Panc1 (cell line): Measurements from ENCODE around the gene SUPT3H. TPM values are rescaled to one million over a fixed set of nuclear protein-coding genes. Genes with fewer than 3 reads are reported as not detected.

ENCODE experiments used
- ATAC-seq: fragments of 200-7000 bp; cut with Tn5 transposase; 2 replicates; pipeline ENCODE4 v1.9.1; 2020; ENCODE audit warnings: mild to moderate bottlenecking, moderate library complexity
- BruUV-seq: library from RNA; stranded (reverse); fragments of 400-500 nt; replicated peaks from 2 replicates; lab custom pipeline; 2021; lab: Mats Ljungman, UMichigan
- CTCF ChIA-PET: fragments of 300-600 bp; sonication (Branson Sonifier 250); formaldehyde crosslinking; loops from one replicate; lab custom pipeline; 2022; ENCODE audit warnings: antibody characterized with exemption; lab: Charles Lee
- POLR2A ChIA-PET: fragments of 300-600 bp; sonication (Branson Sonifier 250); formaldehyde crosslinking; loops from one replicate; lab custom pipeline; 2022; ENCODE audit warnings: antibody characterized with exemption; lab: Charles Lee
- DNase-seq: peaks from one replicate; pipeline ENCODE4 v3.0.0-alpha.2; 2010; ENCODE audit warnings: low read depth, low spot score
- H3K27ac ChIP-seq: 2 replicates; pipeline ENCODE4 v1.5.1; 2011; ENCODE audit warnings: mild to moderate bottlenecking, low read length, inconsistent platforms
- H3K27me3 ChIP-seq: fragments of 200-500 bp; sonication (Bioruptor generic); 2 replicates; pipeline ENCODE4 v1.6.0; 2014; ENCODE audit warnings: low read length, inconsistent platforms; ENCODE audit not compliant: control insufficient read depth, insufficient read depth
- H3K36me3 ChIP-seq: fragments of 200-500 bp; sonication (Bioruptor generic); 2 replicates; pipeline ENCODE4 v1.5.1; 2014; ENCODE audit warnings: inconsistent platforms, mild to moderate bottlenecking, low read length, moderate library complexity; ENCODE audit not compliant: control insufficient read depth, insufficient read depth
- H3K4me1 ChIP-seq: 2 replicates; pipeline ENCODE4 v1.5.1; 2011; ENCODE audit warnings: inconsistent platforms, mild to moderate bottlenecking, low read length, moderate library complexity; ENCODE audit not compliant: control insufficient read depth, insufficient read depth
- H3K4me3 ChIP-seq, 2 experiments: 2 replicates each; pipeline ENCODE4 v1.5.1; 2011 to 2012; ENCODE audit warnings: low read depth in 2 of 2, low read length in 2 of 2, mild to moderate bottlenecking in 2 of 2, inconsistent platforms in 1 of 2, moderate library complexity in 1 of 2
- H3K9me3 ChIP-seq: fragments of 200-500 bp; sonication (Bioruptor generic); 2 replicates; pipeline ENCODE4 v1.5.1; 2014; ENCODE audit warnings: low read depth, mild to moderate bottlenecking, inconsistent platforms, low read length, moderate library complexity; ENCODE audit not compliant: control insufficient read depth, insufficient read depth
- CTCF ChIP-seq: fragments of 450-650 bp; IDR thresholded peaks from 2 replicates; pipeline ENCODE4 v1.5.1; 2017; ENCODE audit warnings: mild to moderate bottlenecking
- POLR2AphosphoS5 ChIP-seq: IDR thresholded peaks from 2 replicates; pipeline ENCODE4 v1.6.1; 2012; ENCODE audit warnings: mild to moderate bottlenecking, low read depth, low read length, moderate library complexity
- REST ChIP-seq, 2 experiments: IDR thresholded peaks; 2 replicates each; pipeline ENCODE4 v1.6.1; 2011 to 2012; ENCODE audit warnings: low read depth in 2 of 2, control low read depth in 1 of 2, low read length in 1 of 2, mild to moderate bottlenecking in 1 of 2, moderate library complexity in 1 of 2; ENCODE audit not compliant: insufficient read depth in 1 of 2
- SIN3A ChIP-seq: IDR thresholded peaks from 2 replicates; pipeline ENCODE4 v1.6.1; 2012; ENCODE audit warnings: low read depth, mild to moderate bottlenecking, low read length, moderate library complexity, borderline replicate concordance; ENCODE audit not compliant: insufficient read depth
- TCF7L2 ChIP-seq: IDR thresholded peaks from 2 replicates; pipeline ENCODE4 v1.6.1; 2011; ENCODE audit warnings: mild to moderate bottlenecking, low read depth, low read length, inconsistent platforms
- in situ Hi-C: cut with HindIII; loops from 2 replicates; pipeline ENCODE4 v1.10.0; 2016; ENCODE audit warnings: low sequenced_read_pairs, low pct_unique_long_range_greater_than_20kb
- intact Hi-C: fragments of 100-400 bp; cut with micrococcal nuclease; formaldehyde crosslinking; loops from one replicate; pipeline ENCODE4 v1.10.0; 2022; ENCODE audit not compliant: unreplicated experiment
- total RNA-seq: library from RNA; stranded (reverse); gene quantifications from one replicate; pipeline ENCODE4 v1.2.1, GENCODE V29; 2021; ENCODE audit not compliant: unreplicated experiment

Gene SUPT3H
- total RNA-seq, 1 experiment from 2014 or later, result 11.0 TPM

GRCh38 chr6:45072673-45073072 lies 305.1 kb downstream of the SUPT3H start:
- ChIA-PET CTCF (no interaction called here), POLR2A (no interaction called here)
- Histone ChIP-seq H3K36me3 (no peaks in the 10 kb centered on the region), H3K4me3 (no peak overlapping the region), H3K27ac (no peak overlapping the region), H3K9me3 (no peaks in the 10 kb centered on the region), H3K4me1 (no peaks in the 10 kb centered on the region), H3K27me3 (no peaks in the 10 kb centered on the region)
- no peak for TF ChIP-seq CTCF
- TF ChIP-seq REST (IDR thresholded peaks at IDR 0.05; ENCODE audit: insufficient read depth in 1 of 2, low read depth in 2 of 2, low read length in 1 of 2), result no peak
- TF ChIP-seq TCF7L2, result no peak
- no peak for TF ChIP-seq SIN3A
- no peak for TF ChIP-seq POLR2AphosphoS5
- DNase-seq (no peak), ATAC-seq (no peak)
- no TSS peak for BruUV-seq
- intact Hi-C loops (loop anchor here (1.0 kb wide), 1 partner anchor 11 kb away; no protein-coding TSS in a partner anchor), in situ Hi-C loops (no loop called here)

GRCh38 chr6:45072016-45072415 lies 305.7 kb downstream of the SUPT3H start:
- no TSS peak for BruUV-seq
- intact Hi-C loops, result loop anchor here (1.0 kb wide), 1 partner anchor 11 kb away; no protein-coding TSS in a partner anchor

More at GRCh38 chr6:45072016-45072415, 305.7 kb downstream of the SUPT3H start:
- CTCF ChIA-PET, result no interaction called here
- no peak overlapping the region for H3K27ac ChIP-seq
- DNase-seq (no peak), ATAC-seq (no peak)
- H3K4me1 ChIP-seq, result no peaks in the 10 kb centered on the region
- in situ Hi-C loops, result no loop called here
- no peaks in the 10 kb centered on the region for H3K27me3 ChIP-seq
- POLR2A ChIA-PET, result no interaction called here
- no peak overlapping the region for H3K4me3 ChIP-seq
- no peaks in the 10 kb centered on the region for H3K9me3 ChIP-seq
- TF ChIP-seq CTCF (no peak), SIN3A (no peak), TCF7L2 (no peak), REST (IDR thresholded peaks at IDR 0.05; ENCODE audit: insufficient read depth in 1 of 2, low read depth in 2 of 2, low read length in 1 of 2) (no peak), POLR2AphosphoS5 (no peak)
- H3K36me3 ChIP-seq, result no peaks in the 10 kb centered on the region
